Measurements from ENCODE around the gene PARD3.
"Not testable (repeated sequence)": the region's sequence is repeated elsewhere in the genome, so short reads cannot be mapped to it uniquely, and the experiment has no call there.

Gene PARD3

GRCh38 chr10:34707656-34708055 is 107.4 kb downstream of the PARD3 start:
- no peak for DNase-seq

GRCh38 chr10:34706992-34707391 is 108.1 kb downstream of the PARD3 start:
- DNase-seq: not testable (repeated sequence)

GRCh38 chr10:34706147-34706546 is 108.9 kb downstream of the PARD3 start:
- DNase-seq: no peak

GRCh38 chr10:34705563-34705962 is 109.5 kb downstream of the PARD3 start:
- no peak for DNase-seq

- no peak for DNase-seq
Observed at GRCh38 chr10:34704526-34705184, 110.4 kb downstream of the PARD3 start.

- DNase-seq: no peak
Observed at GRCh38 chr10:34702982-34703381, 112.1 kb downstream of the PARD3 start.

GRCh38 chr10:34702093-34702937 is 112.8 kb downstream of the PARD3 start:
- DNase-seq: no peak

GRCh38 chr10:34701194-34701593 is 113.9 kb downstream of the PARD3 start:
- DNase-seq: no peak

- not testable (repeated sequence) for DNase-seq
Observed at GRCh38 chr10:34700752-34701151, 114.3 kb downstream of the PARD3 start.

- no peak for DNase-seq
Observed at GRCh38 chr10:34699904-34700517, 115.1 kb downstream of the PARD3 start.

GRCh38 chr10:34698979-34699378 is 116.1 kb downstream of the PARD3 start:
- DNase-seq: no peak

GRCh38 chr10:34698248-34698831 is 116.8 kb downstream of the PARD3 start:
- no peak for DNase-seq

- DNase-seq: no peak
Observed at GRCh38 chr10:34697351-34698247, 117.5 kb downstream of the PARD3 start.

GRCh38 chr10:34696423-34696822 is 118.7 kb downstream of the PARD3 start:
- no peak for DNase-seq

- DNase-seq: no peak
Observed at GRCh38 chr10:34690383-34691049, 124.6 kb downstream of the PARD3 start.

- DNase-seq: no peak
Observed at GRCh38 chr10:34689053-34689452, 126.0 kb downstream of the PARD3 start.

GRCh38 chr10:34687434-34688210 is 127.5 kb downstream of the PARD3 start:
- DNase-seq: no peak

GRCh38 chr10:34682580-34682979 is 132.5 kb downstream of the PARD3 start:
- DNase-seq: no peak

- no peak for DNase-seq
Observed at GRCh38 chr10:34681933-34682332, 133.2 kb downstream of the PARD3 start.

GRCh38 chr10:34679177-34679576 is 135.9 kb downstream of the PARD3 start:
- DNase-seq: no peak

GRCh38 chr10:34677591-34677990 is 137.5 kb downstream of the PARD3 start:
- no peak for DNase-seq
